ENCODE results near the gene ABITRAM. TPM values are rescaled to one million over a fixed set of nuclear protein-coding genes. Genes with fewer than 3 reads are reported as not detected.

The ABITRAM gene
- total RNA-seq, 1 donor = 9.0 TPM

DNA sequence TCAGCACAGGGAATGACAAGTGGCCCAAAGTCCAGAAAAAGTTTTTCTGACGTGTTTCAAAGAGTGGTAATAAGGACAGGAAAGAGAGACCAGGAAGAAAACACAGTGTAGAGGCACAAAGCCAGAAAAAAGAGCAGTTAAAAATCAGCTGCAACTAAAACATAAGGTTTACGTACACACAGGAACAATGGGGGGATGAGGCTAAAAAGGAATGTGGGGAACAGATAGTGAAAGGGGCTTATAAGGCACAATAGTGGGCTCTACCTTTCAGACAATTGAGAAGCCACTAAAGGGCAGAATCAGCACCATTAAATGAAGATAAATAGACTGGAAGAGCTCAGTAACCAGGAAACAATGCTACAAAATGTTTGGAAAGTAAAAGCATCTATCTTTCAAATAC, 5.8 kb upstream of the ABITRAM start:
- H2AFZ ChIP-seq (ENCODE audit: low read length) = no peak overlapping the region
- no peak overlapping the region for H3K27ac ChIP-seq (ENCODE audit: low read depth, low read length)
- DNase-seq (ENCODE audit: insufficient read length, low spot score, missing footprints) = no peak
- no peak overlapping the region for H3K4me3 ChIP-seq (ENCODE audit: insufficient read depth, low read length)
- TF ChIP-seq, protein P1, sequence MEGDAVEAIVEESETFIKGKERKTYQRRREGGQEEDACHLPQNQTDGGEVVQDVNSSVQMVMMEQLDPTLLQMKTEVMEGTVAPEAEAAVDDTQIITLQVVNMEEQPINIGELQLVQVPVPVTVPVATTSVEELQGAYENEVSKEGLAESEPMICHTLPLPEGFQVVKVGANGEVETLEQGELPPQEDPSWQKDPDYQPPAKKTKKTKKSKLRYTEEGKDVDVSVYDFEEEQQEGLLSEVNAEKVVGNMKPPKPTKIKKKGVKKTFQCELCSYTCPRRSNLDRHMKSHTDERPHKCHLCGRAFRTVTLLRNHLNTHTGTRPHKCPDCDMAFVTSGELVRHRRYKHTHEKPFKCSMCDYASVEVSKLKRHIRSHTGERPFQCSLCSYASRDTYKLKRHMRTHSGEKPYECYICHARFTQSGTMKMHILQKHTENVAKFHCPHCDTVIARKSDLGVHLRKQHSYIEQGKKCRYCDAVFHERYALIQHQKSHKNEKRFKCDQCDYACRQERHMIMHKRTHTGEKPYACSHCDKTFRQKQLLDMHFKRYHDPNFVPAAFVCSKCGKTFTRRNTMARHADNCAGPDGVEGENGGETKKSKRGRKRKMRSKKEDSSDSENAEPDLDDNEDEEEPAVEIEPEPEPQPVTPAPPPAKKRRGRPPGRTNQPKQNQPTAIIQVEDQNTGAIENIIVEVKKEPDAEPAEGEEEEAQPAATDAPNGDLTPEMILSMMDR (IDR thresholded peaks at IDR 0.05; ENCODE audit: extremely low read depth, low read depth, low read length) = no peak
- peaks cover 30% of the 10 kb centered on the region for H3K79me2 ChIP-seq (ENCODE audit: insufficient read depth, low read length)
- no peaks in the 10 kb centered on the region for H3K27me3 ChIP-seq (ENCODE audit: insufficient read depth, low read length)
- no peak overlapping the region for H3K4me2 ChIP-seq (ENCODE audit: insufficient read depth, low read length)
- peaks cover 3% of the 10 kb centered on the region for H4K20me1 ChIP-seq (ENCODE audit: insufficient read depth, low read length)
- H3K36me3 ChIP-seq (ENCODE audit: insufficient read depth, low read length) = peaks cover 58% of the 10 kb centered on the region
- H3K4me1 ChIP-seq (ENCODE audit: insufficient read depth, low read length) = peaks cover 8% of the 10 kb centered on the region
- H3K9me3 ChIP-seq (ENCODE audit: low read depth, low read length) = no peaks in the 10 kb centered on the region

DNA sequence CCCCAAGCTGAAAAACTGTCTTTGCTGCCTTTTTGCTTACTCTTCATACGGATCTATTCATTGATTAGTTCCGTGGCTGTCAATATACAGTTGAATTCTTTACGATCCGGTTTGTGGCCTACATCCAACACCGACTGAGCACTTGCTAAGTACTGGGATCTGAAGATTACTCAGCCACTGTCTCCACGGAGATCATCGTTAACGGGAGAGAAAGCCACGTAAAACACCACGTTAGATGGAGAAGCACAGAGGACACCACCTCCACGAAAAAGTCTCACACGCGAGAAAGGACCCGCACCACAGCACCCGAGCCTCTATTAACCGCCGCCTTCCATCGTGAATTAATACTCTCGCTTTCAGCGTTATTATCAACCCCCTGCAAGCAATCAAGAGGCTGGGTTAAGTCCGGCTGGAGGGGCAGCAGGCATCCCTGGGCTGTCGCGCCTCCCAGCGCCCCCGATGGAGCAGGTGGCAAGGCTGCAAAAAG, 926 bp upstream of the ABITRAM start:
- H2AFZ ChIP-seq (ENCODE audit: low read length) = peak overlapping the region; percentile 96
- H3K27ac ChIP-seq (ENCODE audit: low read depth, low read length) = peak overlapping the region; percentile 75
- DNase-seq (ENCODE audit: insufficient read length, low spot score, missing footprints) = no peak
- H3K27me3 ChIP-seq (ENCODE audit: insufficient read depth, low read length) = no peaks in the 10 kb centered on the region
- TF ChIP-seq, protein P1 (IDR thresholded peaks at IDR 0.05; ENCODE audit: extremely low read depth, low read depth, low read length) = no peak
- peaks cover 16% of the 10 kb centered on the region for H3K4me1 ChIP-seq (ENCODE audit: insufficient read depth, low read length)
- peaks cover 56% of the 10 kb centered on the region for H3K79me2 ChIP-seq (ENCODE audit: insufficient read depth, low read length)
- peak overlapping the region; percentile 97 for H3K4me3 ChIP-seq (ENCODE audit: insufficient read depth, low read length)
- H4K20me1 ChIP-seq (ENCODE audit: insufficient read depth, low read length) = peaks cover 3% of the 10 kb centered on the region
- H3K36me3 ChIP-seq (ENCODE audit: insufficient read depth, low read length) = peaks cover 24% of the 10 kb centered on the region
- peak overlapping the region; percentile 98 for H3K4me2 ChIP-seq (ENCODE audit: insufficient read depth, low read length)
- no peaks in the 10 kb centered on the region for H3K9me3 ChIP-seq (ENCODE audit: low read depth, low read length)

DNA sequence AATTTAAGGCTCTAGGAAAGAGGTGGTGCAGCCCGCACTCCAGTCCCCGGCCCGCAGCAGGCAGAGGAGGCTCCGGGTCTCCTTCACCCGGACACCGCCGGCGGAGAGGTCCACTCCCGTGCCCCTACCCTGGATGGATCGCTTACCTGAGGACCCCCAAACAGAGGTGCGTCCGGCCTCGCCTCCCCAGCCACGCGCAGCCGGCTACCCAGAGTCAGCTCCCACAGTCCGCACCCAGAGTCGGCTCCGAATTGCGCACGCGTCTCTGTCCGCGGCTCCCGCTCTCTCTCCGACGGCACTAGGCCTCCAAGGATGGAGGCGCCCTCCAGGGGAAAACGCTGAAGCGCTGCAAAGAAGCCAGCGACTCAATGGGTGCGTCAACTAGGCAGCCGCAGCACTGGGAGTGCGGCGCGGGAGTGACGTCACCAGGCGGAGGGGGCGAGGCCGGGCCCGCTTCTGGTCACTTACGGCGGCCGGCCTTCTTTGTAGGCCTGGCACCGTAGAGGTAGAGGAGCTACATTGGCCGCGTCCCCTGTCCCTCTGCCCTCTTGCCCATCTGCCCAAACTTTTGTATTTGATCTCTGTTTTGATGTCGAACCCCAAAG, 380 bp upstream of the ABITRAM start, which contains the start of gene ELP1:
TSS of gene ELP1 (minus strand) at position 407 of the 605 bp plus-strand sequence. CDS start 2,978 bp downstream, outside the sequence.
- peaks cover 16% of the 10 kb centered on the region for H3K4me1 ChIP-seq (ENCODE audit: insufficient read depth, low read length)
- peak within 1 kb of the TSS; percentile 98 for H3K4me2 ChIP-seq (ENCODE audit: insufficient read depth, low read length)
- H3K4me3 ChIP-seq (ENCODE audit: insufficient read depth, low read length) = peak within 1 kb of the TSS; percentile 97
- peak within 1 kb of the TSS; percentile 75 for H3K27ac ChIP-seq (ENCODE audit: low read depth, low read length)
- H3K79me2 ChIP-seq (ENCODE audit: insufficient read depth, low read length) = peaks cover 56% of the 10 kb centered on the region
- H3K36me3 ChIP-seq (ENCODE audit: insufficient read depth, low read length) = peaks cover 19% of the 10 kb centered on the region
- H3K9me3 ChIP-seq (ENCODE audit: low read depth, low read length) = no peaks in the 10 kb centered on the region
- no peaks in the 10 kb centered on the region for H3K27me3 ChIP-seq (ENCODE audit: insufficient read depth, low read length)
- H4K20me1 ChIP-seq (ENCODE audit: insufficient read depth, low read length) = peaks cover 3% of the 10 kb centered on the region
- TF ChIP-seq, protein P1 (IDR thresholded peaks at IDR 0.05; ENCODE audit: extremely low read depth, low read depth, low read length) = peak; percentile 16
- peak; percentile 97 for DNase-seq (ENCODE audit: insufficient read length, low spot score, missing footprints)
- peak within 1 kb of the TSS; percentile 98 for H2AFZ ChIP-seq (ENCODE audit: low read length)

DNA sequence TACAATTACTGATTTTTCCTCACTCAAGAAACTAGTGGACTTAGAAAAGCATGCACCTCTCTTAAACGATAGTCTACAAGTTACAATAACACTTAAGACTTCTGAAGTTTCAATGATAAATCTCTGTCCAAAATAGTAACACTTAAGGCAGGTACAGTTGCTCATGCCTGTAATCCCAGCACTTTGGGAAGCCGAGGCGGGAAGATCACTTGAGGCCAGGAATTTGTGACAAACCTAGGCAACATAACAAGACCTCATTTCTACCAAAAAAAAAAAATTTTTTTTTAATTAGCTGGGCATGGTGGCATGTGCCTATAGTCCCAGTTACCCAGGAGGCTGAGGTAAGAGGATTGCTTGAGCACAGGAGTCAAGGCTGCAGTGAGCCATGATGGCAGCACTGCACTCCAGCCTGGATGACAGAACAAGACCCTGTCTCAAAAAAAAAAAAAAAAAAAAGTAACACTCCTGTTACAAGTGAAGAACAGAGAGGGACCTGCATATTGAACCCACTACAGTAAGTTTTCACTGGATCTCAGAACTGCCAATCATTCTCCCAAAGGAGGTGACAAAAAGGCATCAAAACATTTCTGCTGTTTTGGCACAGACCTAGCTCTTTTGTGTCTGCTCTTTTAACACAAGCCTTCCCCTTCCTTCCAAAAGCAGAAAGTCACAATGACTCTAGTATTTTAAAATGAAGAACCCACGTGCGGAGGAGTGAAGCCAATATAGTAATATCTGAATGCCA, 3.5 kb downstream of the ABITRAM start:
- no peak overlapping the region for H3K27ac ChIP-seq (ENCODE audit: low read depth, low read length)
- peaks cover 13% of the 10 kb centered on the region for H3K4me1 ChIP-seq (ENCODE audit: insufficient read depth, low read length)
- no peak overlapping the region for H3K4me2 ChIP-seq (ENCODE audit: insufficient read depth, low read length)
- H2AFZ ChIP-seq (ENCODE audit: low read length) = no peak overlapping the region
- peaks cover 33% of the 10 kb centered on the region for H3K36me3 ChIP-seq (ENCODE audit: insufficient read depth, low read length)
- DNase-seq (ENCODE audit: insufficient read length, low spot score, missing footprints) = no peak
- H4K20me1 ChIP-seq (ENCODE audit: insufficient read depth, low read length) = no peaks in the 10 kb centered on the region
- no peak overlapping the region for H3K4me3 ChIP-seq (ENCODE audit: insufficient read depth, low read length)
- H3K9me3 ChIP-seq (ENCODE audit: low read depth, low read length) = no peaks in the 10 kb centered on the region
- H3K27me3 ChIP-seq (ENCODE audit: insufficient read depth, low read length) = no peaks in the 10 kb centered on the region
- peaks cover 36% of the 10 kb centered on the region for H3K79me2 ChIP-seq (ENCODE audit: insufficient read depth, low read length)
- TF ChIP-seq, protein P1 (IDR thresholded peaks at IDR 0.05; ENCODE audit: extremely low read depth, low read depth, low read length) = no peak

All from osteoblast (primary cell).